Measurements from ENCODE around the gene ARHGEF4. TPM values are rescaled to one million over a fixed set of nuclear protein-coding genes. Genes with fewer than 3 reads are reported as not detected.

The ARHGEF4 gene
- total and polyA plus RNA-seq, 7 experiments from 2014 or later: 2.0 to 4.4 (median 3.0) TPM; not detected in 1

DNA sequence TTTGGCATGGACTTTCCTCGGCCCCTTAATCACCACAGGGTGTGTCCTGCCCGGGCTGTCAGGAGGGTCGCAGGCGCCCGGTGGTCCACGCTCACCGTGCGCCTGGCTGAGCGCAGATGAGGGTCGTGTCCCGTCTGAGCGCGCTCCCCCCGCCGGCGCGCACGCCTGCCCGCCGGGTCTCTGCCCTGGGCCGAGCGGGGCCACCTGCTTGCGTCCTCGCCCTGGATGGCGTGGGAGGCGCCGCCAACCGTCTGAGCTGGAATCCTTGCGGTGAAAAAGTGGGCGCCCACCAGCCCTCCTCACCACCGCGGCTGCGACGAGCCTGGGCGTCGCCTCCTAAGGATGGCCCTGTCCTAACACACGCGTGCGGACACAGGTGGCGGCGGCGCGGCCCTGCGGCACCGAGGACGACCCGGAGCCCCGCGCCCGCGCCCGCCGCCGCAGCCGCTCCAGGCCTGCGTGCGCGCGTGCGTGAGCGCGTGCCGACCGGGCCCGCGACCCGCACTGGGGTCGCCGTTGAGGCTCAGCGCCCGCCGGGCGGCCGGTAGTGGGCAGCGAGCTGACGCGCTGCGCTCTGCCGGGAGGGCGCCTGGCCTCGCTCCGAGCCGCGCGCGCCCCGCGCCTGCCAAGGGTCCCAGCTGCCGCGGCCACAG lies 126.6 kb downstream of the ARHGEF4 start:
- peaks cover 60 to 70% (median 62%) of the 10 kb centered on the region in 5 donors for H3K27me3 Mint-ChIP-seq
- no peak for ATAC-seq

DNA sequence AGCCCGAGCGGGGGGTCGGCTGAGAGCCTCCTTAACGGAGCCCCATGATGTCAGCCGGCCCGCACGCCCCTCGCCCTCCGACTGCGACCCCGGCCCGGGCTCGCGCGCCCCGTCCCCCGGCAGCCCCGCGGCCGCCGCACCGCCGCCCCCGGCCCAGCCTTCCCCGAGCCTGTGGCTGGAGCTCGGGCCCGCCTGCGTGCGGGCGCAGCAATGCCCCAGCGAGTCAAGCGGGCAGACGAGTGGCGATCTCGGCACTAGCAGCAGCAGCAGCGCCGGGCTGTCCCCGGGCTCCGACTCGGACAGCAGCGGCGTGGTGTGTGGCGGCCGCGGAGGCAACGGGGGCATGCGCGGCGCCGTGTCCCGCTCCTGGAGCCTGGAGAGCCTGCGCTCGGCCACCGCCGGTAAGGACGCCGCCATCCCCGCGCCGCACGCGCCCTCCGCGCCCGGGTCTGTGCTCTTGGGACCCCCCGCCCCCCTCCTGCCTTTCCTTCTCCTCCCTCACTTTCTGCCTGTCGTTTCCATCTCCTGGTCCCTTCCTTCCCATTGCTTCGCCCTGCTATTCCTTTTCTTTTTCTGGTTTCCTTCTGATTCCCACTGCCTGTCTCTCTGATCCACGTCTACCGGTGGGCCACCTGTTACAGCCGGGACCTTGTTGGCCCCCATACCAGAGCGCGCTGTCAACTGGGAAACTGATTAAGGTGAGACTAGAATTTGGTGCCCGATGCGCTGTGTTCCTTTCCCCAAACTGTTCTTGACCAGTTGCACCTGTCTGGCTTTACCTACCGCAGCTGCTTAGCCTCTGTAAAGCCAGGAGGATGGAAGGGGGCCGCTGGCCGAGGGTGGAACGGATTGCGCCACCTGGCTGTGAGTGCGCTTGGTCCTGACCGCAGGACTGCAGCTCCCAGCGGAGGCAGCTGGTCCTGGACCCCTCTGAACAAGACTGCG lies 127.4 kb downstream of the ARHGEF4 start:
- H3K4me3 Mint-ChIP-seq: peak overlapping the region; percentile 12 to 82 (median 67)
- ATAC-seq: no peak
- Histone ChIP-seq H3K4me3 (ENCODE audit: low read length) (no peak overlapping the region), H3K9me3 (ENCODE audit: control insufficient read depth in 2 of 3, low read length in 3 of 3) (no peaks in the 10 kb centered on the region), H3K4me1 (ENCODE audit: control insufficient read depth in 2 of 2, insufficient read depth in 2 of 2, low read length in 2 of 2) (no peaks in the 10 kb centered on the region), H3K27me3 (ENCODE audit: control insufficient read depth in 2 of 2, insufficient read depth in 2 of 2, low read length in 2 of 2) (peaks cover 4 to 12% of the 10 kb centered on the region in 2 donors), H3K36me3 (ENCODE audit: control insufficient read depth in 2 of 3, insufficient read depth in 3 of 3, low read length in 3 of 3) (no peaks in the 10 kb centered on the region), H3K27ac (ENCODE audit: low read depth, low read length) (no peak overlapping the region)
- no peaks in the 10 kb centered on the region for H3K9me3 Mint-ChIP-seq
- H3K36me3 Mint-ChIP-seq: peaks cover 0 to 4% (median 0%) of the 10 kb centered on the region in 5 donors
- ChIA-PET CTCF (no interaction called here), POLR2A (no interaction called here)
- no peak overlapping the region for H3K27ac Mint-ChIP-seq
- H3K27me3 Mint-ChIP-seq: peaks cover 54 to 64% (median 61%) of the 10 kb centered on the region in 5 donors
- intact Hi-C loops (cut with micrococcal nuclease): no loop called here
- no peak for DNase-seq
- H3K4me1 Mint-ChIP-seq: peaks cover 6 to 17% (median 10%) of the 10 kb centered on the region in 7 donors

More for the DNA sequence above, 126.6 kb downstream of the ARHGEF4 start:
- Histone ChIP-seq H3K27ac (ENCODE audit: low read depth, low read length) (no peak overlapping the region), H3K36me3 (ENCODE audit: control insufficient read depth in 2 of 3, insufficient read depth in 3 of 3, low read length in 3 of 3) (no peaks in the 10 kb centered on the region), H3K9me3 (ENCODE audit: control insufficient read depth in 2 of 3, low read length in 3 of 3) (no peaks in the 10 kb centered on the region), H3K4me1 (ENCODE audit: control insufficient read depth in 2 of 2, insufficient read depth in 2 of 2, low read length in 2 of 2) (no peaks in the 10 kb centered on the region), H3K4me3 (ENCODE audit: low read length) (no peak overlapping the region), H3K27me3 (ENCODE audit: control insufficient read depth in 2 of 2, insufficient read depth in 2 of 2, low read length in 2 of 2) (peaks cover 4 to 12% of the 10 kb centered on the region in 2 donors)
- H3K36me3 Mint-ChIP-seq: peaks cover 0 to 4% (median 0%) of the 10 kb centered on the region in 5 donors
- H3K4me3 Mint-ChIP-seq: peak overlapping the region in 2 of 10 donors; percentile 12 to 56
- ChIA-PET CTCF (no interaction called here), POLR2A (no interaction called here)
- peaks cover 6 to 17% (median 10%) of the 10 kb centered on the region in 7 donors for H3K4me1 Mint-ChIP-seq
- intact Hi-C loops (cut with micrococcal nuclease): no loop called here
- no peak for DNase-seq
- peaks cover 0 to 3% (median 0%) of the 10 kb centered on the region in 11 donors for H3K9me3 Mint-ChIP-seq
- no peak overlapping the region for H3K27ac Mint-ChIP-seq

DNA sequence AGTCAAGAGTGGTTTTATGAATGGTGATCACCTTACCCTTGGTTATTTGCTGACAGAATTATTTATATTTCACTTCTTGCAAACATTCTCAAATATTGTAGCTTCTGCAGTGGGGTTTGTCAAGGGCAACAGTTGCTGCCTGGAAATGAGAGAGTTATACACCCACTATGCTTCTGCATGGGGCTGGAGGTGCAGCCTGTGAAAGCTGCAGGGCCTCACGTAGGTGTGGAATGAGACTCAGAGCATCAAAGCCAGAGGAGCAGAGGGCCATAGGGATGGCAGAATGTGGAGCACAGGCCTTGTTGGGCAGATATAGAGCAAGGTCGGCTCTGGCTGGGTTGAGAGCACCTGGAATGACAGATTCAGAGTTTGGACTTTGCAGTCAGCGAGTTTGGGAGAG lies 128.2 kb downstream of the ARHGEF4 start:
- Histone ChIP-seq H3K27ac (ENCODE audit: low read depth, low read length) (no peak overlapping the region), H3K4me1 (ENCODE audit: control insufficient read depth in 2 of 2, insufficient read depth in 2 of 2, low read length in 2 of 2) (no peaks in the 10 kb centered on the region)
- CTCF ChIA-PET: no interaction called here

DNA sequence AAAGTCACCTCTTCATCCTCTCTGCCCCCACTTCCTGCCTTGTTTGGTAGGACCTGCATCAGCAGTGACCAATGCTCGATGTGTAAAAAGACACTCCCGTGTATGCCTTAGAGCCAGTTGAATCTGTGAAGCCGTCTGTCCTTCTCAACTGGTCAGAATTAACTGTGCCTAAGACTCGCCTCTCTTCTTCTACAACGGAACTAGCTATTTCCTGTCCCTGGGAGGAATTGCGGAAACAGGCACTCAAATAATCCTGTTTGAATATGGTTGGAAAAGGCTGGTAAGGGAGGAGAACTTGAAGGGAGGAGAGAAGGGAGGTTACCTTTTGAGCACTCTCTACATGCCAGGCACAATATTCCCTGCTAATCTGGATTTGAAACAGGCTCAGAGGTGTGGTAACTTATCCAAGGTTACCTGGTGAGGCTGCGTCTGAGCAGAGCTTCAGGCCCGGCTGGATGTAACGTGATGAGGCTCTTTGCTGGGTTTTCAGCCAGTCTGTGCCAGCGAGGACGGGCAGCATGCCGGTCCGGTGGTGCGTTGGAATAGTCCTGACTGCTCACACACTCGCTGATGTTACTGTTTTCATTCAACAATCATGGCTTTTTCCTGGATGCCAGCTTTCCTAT lies 129.5 kb downstream of the ARHGEF4 start:
- H3K36me3 ChIP-seq (ENCODE audit: control insufficient read depth in 2 of 3, insufficient read depth in 3 of 3, low read length in 3 of 3): no peaks in the 10 kb centered on the region
- no peak for DNase-seq
- intact Hi-C loops (cut with micrococcal nuclease): no loop called here
- Mint-ChIP-seq H3K27ac (no peak overlapping the region), H3K9me3 (no peaks in the 10 kb centered on the region), H3K4me1 (peaks cover 6 to 17% (median 10%) of the 10 kb centered on the region in 7 donors), H3K27me3 (peaks cover 37 to 56% (median 43%) of the 10 kb centered on the region in 5 donors), H3K4me3 (no peak overlapping the region), H3K36me3 (peaks cover 0 to 3% (median 0%) of the 10 kb centered on the region in 5 donors)
- no peaks in the 10 kb centered on the region for H3K4me1 ChIP-seq (ENCODE audit: control insufficient read depth in 2 of 2, insufficient read depth in 2 of 2, low read length in 2 of 2)
- no peak for ATAC-seq
- no peak overlapping the region for H3K27ac ChIP-seq (ENCODE audit: low read depth, low read length)
- H3K27me3 ChIP-seq (ENCODE audit: control insufficient read depth in 2 of 2, insufficient read depth in 2 of 2, low read length in 2 of 2): peaks cover 4 to 8% of the 10 kb centered on the region in 2 donors
- ChIA-PET POLR2A (no interaction called here), CTCF (interaction anchor here (0.5 kb wide), 1 partner anchor 9 kb away, joined by 4 read pairs; no protein-coding TSS in a partner anchor)
- no peaks in the 10 kb centered on the region for H3K9me3 ChIP-seq (ENCODE audit: control insufficient read depth in 2 of 3, low read length in 3 of 3)
- no peak overlapping the region for H3K4me3 ChIP-seq (ENCODE audit: low read length)

More for the DNA sequence above, 128.2 kb downstream of the ARHGEF4 start:
- intact Hi-C loops (cut with micrococcal nuclease): no loop called here
- Histone ChIP-seq H3K9me3 (ENCODE audit: control insufficient read depth in 2 of 3, low read length in 3 of 3) (no peaks in the 10 kb centered on the region), H3K4me3 (ENCODE audit: low read length) (no peak overlapping the region), H3K27me3 (ENCODE audit: control insufficient read depth in 2 of 2, insufficient read depth in 2 of 2, low read length in 2 of 2) (peaks cover 4 to 12% of the 10 kb centered on the region in 2 donors), H3K36me3 (ENCODE audit: control insufficient read depth in 2 of 3, insufficient read depth in 3 of 3, low read length in 3 of 3) (no peaks in the 10 kb centered on the region)
- Mint-ChIP-seq H3K4me3 (peak overlapping the region in 8 of 10 donors; percentile 10 to 81 (median 42)), H3K27ac (no peak overlapping the region), H3K4me1 (peaks cover 6 to 17% (median 10%) of the 10 kb centered on the region in 7 donors), H3K9me3 (no peaks in the 10 kb centered on the region), H3K36me3 (peaks cover 0 to 4% (median 0%) of the 10 kb centered on the region in 5 donors), H3K27me3 (peaks cover 48 to 59% (median 53%) of the 10 kb centered on the region in 5 donors)
- no peak for ATAC-seq
- no peak for DNase-seq
- POLR2A ChIA-PET: no interaction called here

DNA sequence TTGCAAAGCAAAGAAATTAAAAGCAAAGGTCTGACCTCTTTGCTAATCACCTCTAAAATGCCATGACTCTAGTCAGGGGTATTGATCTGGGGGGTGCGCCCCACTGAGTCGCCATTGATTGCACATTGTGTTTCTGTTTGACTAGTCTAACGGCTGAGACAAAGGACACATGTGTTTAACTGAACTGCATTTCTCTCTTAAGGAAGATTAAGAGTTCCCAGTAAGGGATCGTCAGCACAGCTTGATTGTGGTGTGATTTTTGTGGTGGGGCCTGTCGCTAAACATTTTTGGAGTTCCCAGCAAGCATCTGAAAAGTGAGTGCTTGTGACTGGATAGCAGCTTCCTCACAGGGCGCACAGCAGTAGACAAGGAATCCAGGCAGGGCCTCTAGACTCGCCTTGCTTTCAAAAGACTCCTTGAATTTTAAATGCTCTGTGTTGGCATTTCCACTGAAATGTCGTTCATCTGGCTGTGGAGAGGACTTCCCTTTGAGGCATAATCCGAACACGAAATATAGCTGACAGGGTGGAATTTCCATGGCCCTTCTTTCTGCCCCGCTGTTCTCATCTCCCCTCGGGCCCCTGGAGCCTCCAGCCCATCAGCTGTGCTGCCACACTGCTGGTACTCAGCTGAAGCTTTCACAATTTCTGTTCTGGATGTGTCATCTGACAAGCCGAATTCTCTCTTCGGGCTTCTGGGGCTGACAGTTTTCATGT lies 130.2 kb downstream of the ARHGEF4 start:
- H3K4me3 Mint-ChIP-seq: no peak overlapping the region
- peaks cover 4 to 8% of the 10 kb centered on the region in 2 donors for H3K27me3 ChIP-seq (ENCODE audit: control insufficient read depth in 2 of 2, insufficient read depth in 2 of 2, low read length in 2 of 2)
- ChIA-PET CTCF (no interaction called here), POLR2A (no interaction called here)
- no peaks in the 10 kb centered on the region for H3K36me3 ChIP-seq (ENCODE audit: control insufficient read depth in 2 of 3, insufficient read depth in 3 of 3, low read length in 3 of 3)
- no peak for ATAC-seq
- H3K27ac Mint-ChIP-seq: no peak overlapping the region
- peaks cover 30 to 49% (median 36%) of the 10 kb centered on the region in 5 donors for H3K27me3 Mint-ChIP-seq
- peaks cover 0 to 3% (median 0%) of the 10 kb centered on the region in 5 donors for H3K36me3 Mint-ChIP-seq
- H3K27ac ChIP-seq (ENCODE audit: low read depth, low read length): no peak overlapping the region
- intact Hi-C loops (cut with micrococcal nuclease): no loop called here
- H3K4me1 ChIP-seq (ENCODE audit: control insufficient read depth in 2 of 2, insufficient read depth in 2 of 2, low read length in 2 of 2): no peaks in the 10 kb centered on the region
- H3K9me3 ChIP-seq (ENCODE audit: control insufficient read depth in 2 of 3, low read length in 3 of 3): no peaks in the 10 kb centered on the region
- no peak for DNase-seq
- H3K9me3 Mint-ChIP-seq: no peaks in the 10 kb centered on the region
- peaks cover 6 to 17% (median 10%) of the 10 kb centered on the region in 7 donors for H3K4me1 Mint-ChIP-seq
- no peak overlapping the region for H3K4me3 ChIP-seq (ENCODE audit: low read length)

DNA sequence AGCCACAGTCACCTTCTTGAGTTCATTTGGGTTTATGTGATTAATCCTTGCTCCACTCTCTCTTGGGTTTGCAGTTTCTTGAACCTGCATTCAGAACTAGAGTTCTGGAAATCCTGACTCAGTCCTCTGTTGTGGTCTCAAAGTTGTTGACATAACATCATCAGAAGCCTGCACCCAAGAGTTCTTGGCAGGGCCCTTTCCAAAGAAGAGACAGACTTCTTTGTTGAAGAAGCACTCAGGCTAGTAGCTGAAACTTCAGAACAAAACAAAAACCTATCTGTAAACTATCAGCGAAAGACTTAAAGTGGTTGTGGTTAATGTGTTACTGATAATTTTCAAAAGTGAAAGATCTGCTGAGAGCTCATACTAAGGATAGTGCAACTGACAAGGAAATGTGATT lies 135.7 kb downstream of the ARHGEF4 start:
- CTCF ChIA-PET: no interaction called here
- Histone ChIP-seq H3K4me1 (ENCODE audit: control insufficient read depth in 2 of 2, insufficient read depth in 2 of 2, low read length in 2 of 2) (peaks cover 0 to 5% of the 10 kb centered on the region in 2 donors), H3K4me3 (ENCODE audit: low read length) (no peak overlapping the region), H3K27me3 (ENCODE audit: control insufficient read depth in 2 of 2, insufficient read depth in 2 of 2, low read length in 2 of 2) (no peaks in the 10 kb centered on the region), H3K36me3 (ENCODE audit: control insufficient read depth in 2 of 3, insufficient read depth in 3 of 3, low read length in 3 of 3) (no peaks in the 10 kb centered on the region), H3K9me3 (ENCODE audit: control insufficient read depth in 2 of 3, low read length in 3 of 3) (peaks cover 0 to under 1% (median 0%) of the 10 kb centered on the region in 3 experiments), H3K27ac (ENCODE audit: low read depth, low read length) (no peak overlapping the region)
- H3K36me3 Mint-ChIP-seq: no peaks in the 10 kb centered on the region
- peaks cover 0 to 7% (median under 1%) of the 10 kb centered on the region in 5 donors for H3K27me3 Mint-ChIP-seq
- no peak for ATAC-seq
- peaks cover 0 to 12% (median 0%) of the 10 kb centered on the region in 7 donors for H3K4me1 Mint-ChIP-seq
- peak overlapping the region in 1 of 10 donors; percentile 24 for H3K4me3 Mint-ChIP-seq
- POLR2A ChIA-PET: no interaction called here
- H3K9me3 Mint-ChIP-seq: no peaks in the 10 kb centered on the region
- intact Hi-C loops (cut with micrococcal nuclease): loop anchor here in 1 of 2 donors (1.0 kb wide), 1 partner anchor 132 kb away; no protein-coding TSS in a partner anchor
- DNase-seq: no peak
- peak overlapping the region in 1 of 9 donors; percentile 4 for H3K27ac Mint-ChIP-seq
